HG02798 (cell line): ENCODE results near the gene SLC13A3.

ENCODE experiments used
- ATAC-seq: cut with Tn5 transposase; IDR thresholded peaks from one replicate; pipeline ENCODE4 v1.9.1; 2021; ENCODE audit warnings: mild to moderate bottlenecking; ENCODE audit not compliant: unreplicated experiment, poor library complexity

Gene SLC13A3

DNA sequence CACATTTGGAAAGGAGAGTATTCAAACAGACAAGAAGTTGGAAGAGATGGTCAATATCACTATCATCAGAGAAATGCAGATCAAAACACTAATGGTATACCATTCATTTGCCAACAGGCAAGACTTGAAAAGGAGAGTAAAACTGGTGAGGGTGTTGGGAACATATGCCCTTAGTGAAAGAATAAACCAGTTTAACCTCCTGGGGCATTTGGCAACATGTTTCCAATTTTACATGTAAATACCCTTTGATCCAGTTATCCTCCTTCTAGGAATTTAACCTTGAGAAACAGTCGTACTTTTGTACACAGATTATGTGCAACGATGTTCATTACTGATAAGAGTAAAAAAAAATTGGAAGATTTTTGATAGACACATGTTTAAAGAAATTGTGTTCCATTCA, 66.8 kb downstream of the SLC13A3 start:
- no peak for ATAC-seq

- no peak for ATAC-seq
Observed at GRCh38 chr20:46583411-46584214, 67.6 kb downstream of the SLC13A3 start.

DNA sequence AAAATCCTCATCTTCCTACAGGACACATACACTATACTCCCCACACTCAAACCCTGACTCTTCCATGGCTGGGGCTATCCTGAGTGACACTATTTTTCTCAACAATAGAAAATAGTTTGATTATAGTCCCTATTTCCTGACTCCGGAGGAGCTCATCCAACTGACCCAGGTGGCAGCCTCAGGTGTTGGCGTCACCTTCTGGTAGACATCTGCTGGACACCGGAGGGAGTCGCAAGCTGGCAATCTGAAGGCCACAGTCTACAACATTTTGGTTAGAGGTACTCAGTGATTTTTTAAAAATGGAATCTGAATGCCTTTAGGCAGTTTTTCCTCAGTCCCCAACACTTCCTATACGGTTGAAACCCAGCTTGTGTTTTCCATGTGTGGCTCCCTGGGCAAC, 68.6 kb downstream of the SLC13A3 start:
- ATAC-seq = no peak

- no peak for ATAC-seq
Observed at GRCh38 chr20:46581391-46581790, 69.9 kb downstream of the SLC13A3 start.

DNA sequence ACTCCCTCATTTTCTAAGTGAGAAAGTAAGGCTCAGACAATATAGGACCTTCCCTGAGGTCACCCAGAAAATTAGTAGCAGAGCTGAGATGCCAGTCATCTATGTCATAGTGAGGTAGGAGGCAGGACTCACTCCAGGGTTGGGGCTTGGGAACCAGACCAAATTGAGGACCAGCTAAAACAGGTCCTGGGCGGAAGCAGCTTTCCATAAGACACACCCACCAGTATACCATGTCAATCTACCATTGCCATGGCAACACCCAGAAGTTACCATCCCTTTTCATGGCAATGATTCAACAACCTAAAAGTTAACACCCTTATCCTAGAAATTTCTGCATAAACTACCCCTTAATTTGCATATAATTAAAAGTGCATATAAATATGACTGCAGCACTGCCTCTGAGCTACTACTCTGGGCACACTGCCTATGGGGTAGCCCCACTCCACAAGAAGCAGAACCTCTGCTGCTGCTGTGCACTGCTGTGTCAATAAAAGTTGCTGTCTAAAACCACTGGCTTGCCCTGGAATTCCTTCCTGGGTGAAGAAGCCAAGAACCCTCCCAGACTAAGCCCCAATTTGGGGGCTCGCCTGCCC, 70.5 kb downstream of the SLC13A3 start:
- ATAC-seq = no peak

- no peak for ATAC-seq
Observed at GRCh38 chr20:46578745-46579144, 72.5 kb downstream of the SLC13A3 start.

DNA sequence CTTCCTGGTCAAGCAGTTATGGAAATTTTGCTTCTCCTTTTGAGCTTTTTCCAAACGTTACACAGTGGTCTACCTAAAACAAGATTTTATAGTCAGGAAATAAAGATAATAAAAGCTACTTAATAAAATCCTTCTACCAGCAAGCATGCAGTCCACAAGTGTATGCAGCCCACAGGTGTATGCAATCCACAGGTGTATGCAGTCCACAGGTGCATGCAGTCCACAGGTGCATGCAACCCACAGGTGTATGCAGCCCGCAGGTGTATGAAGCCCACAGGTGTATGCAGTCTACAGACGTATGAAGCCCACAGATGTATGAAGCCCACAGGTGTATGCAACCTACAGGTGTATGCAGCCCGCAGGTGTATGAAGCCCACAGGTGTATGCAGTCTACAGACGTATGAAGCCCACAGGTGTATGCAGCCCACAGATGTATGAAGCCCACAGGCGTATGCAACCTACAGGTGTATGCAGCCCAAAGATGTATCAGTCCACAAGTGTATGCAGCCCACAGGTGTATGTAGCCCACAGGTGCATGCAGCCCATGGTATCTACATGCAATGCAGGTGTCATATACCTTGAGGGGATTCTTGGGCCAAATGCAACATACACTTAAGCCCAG, 74.4 kb downstream of the SLC13A3 start:
- ATAC-seq = no peak

DNA sequence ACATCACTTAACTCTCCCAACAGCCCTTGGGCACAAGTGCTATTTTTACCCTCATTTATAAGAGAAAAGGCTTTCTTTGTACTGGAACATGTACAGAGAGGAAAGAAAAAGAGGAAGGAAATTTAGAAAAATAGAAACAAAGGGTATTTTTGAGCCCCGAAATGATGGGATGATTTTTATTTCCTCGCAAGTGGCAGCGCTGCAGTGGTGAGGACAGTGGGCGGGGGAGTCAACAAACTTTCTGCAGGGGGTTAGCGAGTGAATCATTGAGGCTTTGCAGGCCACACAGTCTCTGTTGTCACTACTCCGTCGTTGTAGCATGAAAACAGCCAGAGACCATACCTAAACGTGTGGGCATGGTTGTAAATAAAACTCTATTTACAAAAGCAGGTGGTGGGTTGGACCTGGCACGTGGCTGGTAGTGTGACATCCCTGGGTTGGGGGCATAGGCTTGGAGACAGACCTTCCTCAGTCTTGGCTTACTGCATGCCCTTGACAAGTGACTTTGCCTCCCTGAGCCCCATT, 75.3 kb downstream of the SLC13A3 start:
- no peak for ATAC-seq

DNA sequence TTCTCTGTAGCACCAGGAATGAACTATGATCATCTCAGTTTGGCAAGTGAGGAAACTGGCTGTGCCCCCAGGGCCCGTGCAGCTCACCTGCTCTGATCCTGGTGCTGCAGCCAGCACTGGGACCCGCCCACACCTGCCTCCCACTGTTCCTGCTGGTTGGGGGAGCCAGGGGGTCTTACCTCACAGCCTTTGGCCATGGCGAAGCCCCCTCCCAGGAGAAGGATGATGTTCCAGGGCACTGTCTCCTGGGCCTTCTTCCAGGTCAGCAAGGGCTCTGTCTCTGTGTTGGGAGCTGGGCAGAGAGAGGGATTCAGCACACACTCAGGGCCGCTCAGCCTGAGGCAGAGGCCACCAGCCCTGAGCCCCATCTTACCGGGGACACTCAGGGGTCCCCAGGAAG, 75.9 kb downstream of the SLC13A3 start:
- no peak for ATAC-seq

GRCh38 chr20:46573788-46574584, 77.3 kb downstream of the SLC13A3 start:
- ATAC-seq = no peak

DNA sequence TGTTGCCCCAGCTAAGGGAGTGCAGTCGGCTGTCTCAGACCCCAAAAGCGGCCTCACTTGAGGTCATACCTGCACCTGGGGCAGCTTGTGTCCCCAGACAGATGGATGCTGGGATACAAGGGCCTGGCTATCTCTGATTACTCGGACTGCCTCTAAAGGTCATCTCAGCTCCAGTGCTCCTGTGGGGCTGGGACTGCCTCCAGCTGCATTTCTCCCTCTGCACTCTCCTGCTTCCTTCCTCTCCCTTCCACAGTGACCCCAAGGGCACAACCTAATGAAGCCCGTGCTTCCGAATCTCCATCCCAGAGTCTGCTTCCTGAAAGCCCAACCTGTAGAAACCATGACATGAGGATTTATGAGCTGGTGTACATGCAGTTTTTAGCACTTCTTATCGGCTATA, 78.0 kb downstream of the SLC13A3 start:
- ATAC-seq = no peak

DNA sequence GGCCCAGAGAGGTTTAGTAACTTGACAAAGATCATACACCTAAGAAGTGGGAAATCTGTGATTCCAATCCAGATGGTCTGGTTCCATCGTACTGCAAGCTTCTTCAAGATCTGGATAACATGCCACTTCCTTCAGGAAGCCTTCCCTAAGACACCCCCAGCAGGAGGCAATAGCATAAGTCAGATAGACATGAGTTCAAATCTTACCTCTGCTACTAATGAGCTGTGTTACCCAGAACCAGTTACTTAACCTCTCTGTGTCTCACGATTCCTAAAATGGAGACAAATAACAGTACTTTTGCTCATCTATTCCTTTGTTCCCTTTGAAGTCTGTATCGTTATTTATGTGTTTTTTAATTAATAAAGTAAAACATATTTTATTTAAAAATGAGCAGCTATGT, 78.5 kb downstream of the SLC13A3 start:
- ATAC-seq = no peak

DNA sequence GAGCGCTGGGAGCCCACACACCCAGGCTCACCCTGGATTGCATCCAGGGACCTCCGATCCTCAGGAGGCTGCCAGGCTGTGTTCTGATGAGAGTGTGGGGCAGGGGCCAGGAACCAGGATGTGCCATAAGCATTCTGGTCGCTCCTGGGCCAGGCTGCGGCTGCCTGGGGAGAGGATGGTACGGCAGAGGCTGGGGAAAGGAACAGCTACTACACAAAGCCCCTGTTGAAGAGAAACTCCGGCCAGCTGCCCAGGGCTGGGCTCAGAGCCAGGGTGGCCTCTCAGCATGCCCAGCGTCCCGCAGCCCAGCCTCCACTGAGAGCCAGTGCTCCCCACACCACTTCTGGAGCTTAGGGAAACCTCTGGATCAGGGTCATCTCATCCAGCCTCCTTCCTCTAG, 79.1 kb downstream of the SLC13A3 start:
- no peak for ATAC-seq

DNA sequence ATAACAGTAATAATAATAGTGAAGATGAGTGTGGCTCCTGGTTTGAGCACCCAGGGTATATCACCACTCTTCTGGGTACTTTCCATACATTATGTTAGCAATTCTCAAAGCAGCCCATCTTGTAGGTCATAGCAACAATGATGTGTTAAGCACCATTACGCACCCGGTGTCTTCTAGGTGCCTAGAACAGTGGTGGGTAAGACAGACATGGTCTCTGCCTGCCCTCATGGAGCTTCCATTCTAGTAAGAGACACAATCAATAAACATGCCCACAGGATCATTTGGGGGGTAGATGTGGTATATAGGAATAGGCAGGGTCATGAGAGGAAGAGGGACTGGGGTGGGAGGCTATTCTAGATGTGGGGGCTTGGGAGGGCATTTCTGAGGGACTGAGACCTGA, 79.8 kb downstream of the SLC13A3 start:
- ATAC-seq = no peak

DNA sequence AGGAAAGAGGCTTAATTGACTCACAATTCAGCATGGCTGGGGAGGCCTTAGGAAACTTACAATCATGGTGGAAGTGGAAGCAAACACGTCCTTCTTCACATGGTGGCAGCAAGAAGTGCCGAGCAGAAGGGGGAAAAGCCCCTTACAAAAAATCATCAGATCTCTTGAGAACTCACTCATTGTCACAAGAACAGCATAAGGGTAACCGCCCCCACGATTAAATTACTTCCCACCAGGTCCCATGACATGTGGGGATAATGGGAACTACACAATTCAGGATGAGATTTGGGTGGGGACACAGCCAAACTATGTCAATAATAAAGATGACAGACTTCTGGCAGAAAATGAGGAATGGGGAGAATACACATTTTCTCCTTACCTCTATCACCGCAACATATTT, 80.3 kb downstream of the SLC13A3 start:
- no peak for ATAC-seq

DNA sequence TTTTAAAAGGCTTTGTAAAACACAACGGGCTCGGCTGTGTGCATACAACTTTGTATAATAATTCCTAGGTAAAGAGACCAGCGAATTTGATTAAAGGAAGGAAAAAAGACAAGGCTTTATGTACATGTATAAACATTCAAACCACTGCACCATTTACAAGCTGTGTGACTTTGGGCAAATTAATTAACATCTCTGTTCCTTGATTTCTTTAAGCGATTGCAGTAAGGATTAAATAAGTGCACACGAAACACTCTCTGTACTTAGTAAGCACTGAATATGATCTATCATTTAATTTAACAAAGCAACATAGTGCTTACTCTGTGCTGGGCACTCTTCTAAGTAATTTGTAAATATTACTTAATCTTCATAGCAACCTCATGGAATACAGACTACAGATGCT, 81.3 kb downstream of the SLC13A3 start:
- no peak for ATAC-seq

DNA sequence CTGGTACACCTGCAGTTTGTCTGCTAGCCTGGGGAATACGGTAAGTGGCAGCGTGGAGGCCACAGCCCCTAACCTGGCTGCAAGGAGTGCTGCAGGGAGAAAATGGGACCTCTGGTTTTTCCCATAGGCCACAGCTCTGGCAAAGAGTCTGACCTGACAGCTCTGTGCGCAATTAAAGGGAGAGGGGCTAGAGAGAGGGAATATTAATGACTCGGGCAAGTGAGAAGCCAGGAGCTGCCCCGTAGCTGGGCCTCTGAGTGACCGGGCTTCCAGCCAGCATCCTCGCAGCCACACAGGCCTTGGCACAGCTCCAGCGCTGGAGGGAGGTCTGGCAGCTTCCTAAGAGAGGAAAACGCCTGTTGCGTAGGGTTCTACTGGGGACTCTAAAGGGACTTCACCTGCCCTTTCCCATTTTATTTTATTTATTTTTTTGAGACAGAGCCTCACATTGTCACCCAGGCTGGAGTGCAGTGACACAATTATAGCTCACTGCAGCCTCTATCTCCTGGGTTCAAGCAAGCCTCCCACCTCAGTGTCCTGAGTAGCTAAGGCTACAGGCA, 82.6 kb downstream of the SLC13A3 start:
- ATAC-seq = no peak

DNA sequence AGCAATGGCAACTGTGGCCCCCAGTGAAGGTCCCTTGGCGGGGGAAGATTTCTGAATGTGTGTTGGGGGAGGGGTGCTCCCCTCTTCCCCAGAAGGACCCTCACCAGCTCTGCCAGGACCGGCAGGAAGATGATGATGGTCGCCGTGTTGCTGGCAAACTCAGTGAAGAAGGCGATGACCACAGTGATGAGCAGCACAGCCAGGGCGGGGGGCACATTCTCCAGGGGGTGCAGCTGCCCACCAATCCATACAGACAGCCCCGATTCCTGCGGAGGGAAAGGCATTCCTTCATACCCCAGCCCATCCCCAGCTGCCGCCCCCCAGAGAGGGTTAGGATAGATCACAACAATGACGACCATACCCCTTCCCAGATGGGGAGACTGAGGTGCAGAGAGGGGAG, 85.1 kb downstream of the SLC13A3 start:
- ATAC-seq = no peak

DNA sequence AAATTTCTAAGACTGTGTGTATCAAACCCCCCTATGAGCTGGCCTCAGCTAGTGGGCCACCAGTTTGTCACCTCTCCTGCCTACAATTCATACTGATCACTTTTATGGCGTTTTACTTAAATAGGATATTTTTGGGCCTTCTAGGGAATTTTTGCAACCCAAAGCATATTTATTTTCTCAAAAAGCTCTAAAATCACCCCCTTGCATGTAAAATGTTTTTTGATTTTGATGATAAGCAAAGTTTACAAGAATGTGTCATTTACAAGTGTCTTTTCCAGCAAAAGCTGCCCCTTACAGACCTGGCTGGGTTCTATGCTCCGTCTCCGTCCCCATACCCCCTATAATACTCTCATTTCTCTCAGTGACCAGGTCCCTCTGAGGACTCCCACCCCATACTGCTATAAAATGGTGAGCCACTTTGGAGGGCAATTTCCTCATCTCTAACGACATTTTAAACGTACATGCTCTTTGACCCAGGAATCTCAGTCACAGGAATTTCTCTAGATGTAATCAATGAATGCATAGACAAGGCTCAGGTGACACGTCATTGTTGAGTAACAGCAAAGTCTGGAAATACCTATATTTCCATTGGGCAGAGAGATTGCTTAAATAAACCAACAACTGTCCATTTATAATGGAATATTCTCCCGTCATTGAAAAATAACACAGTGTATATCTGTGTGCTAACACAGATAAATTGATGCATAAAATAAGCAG, 86.9 kb downstream of the SLC13A3 start:
- ATAC-seq = no peak

GRCh38 chr20:46563860-46564221, 87.4 kb downstream of the SLC13A3 start:
- no peak for ATAC-seq
